ENCODE results near the gene AFAP1L2.

The AFAP1L2 gene

GRCh38 chr10:114311496-114312209 is 92.6 kb downstream of the AFAP1L2 start:
- DNase-seq (ENCODE audit: low read depth), result no peak

GRCh38 chr10:114311023-114311422 is 93.3 kb downstream of the AFAP1L2 start:
- no peak for DNase-seq (ENCODE audit: low read depth)

- DNase-seq (ENCODE audit: low read depth), result no peak
These were observed 94.0 kb downstream of the AFAP1L2 start for GRCh38 chr10:114310346-114310745.

- no peak for DNase-seq (ENCODE audit: low read depth)
These were observed 95.0 kb downstream of the AFAP1L2 start for GRCh38 chr10:114309364-114309651.

- no peak for DNase-seq (ENCODE audit: low read depth)
These were observed 95.6 kb downstream of the AFAP1L2 start for GRCh38 chr10:114308531-114309363.

- no peak for DNase-seq (ENCODE audit: low read depth)
These were observed 96.6 kb downstream of the AFAP1L2 start for GRCh38 chr10:114307731-114308130.

- DNase-seq (ENCODE audit: low read depth), result peak; percentile 34
These were observed 98.0 kb downstream of the AFAP1L2 start for GRCh38 chr10:114306116-114306973.

- no peak for DNase-seq (ENCODE audit: low read depth)
These were observed 98.8 kb downstream of the AFAP1L2 start for GRCh38 chr10:114305521-114305925.

- DNase-seq (ENCODE audit: low read depth), result no peak
These were observed 99.5 kb downstream of the AFAP1L2 start for GRCh38 chr10:114304571-114305421.

- peak; percentile 65 for DNase-seq (ENCODE audit: low read depth)
These were observed 100.2 kb downstream of the AFAP1L2 start for GRCh38 chr10:114304017-114304570.

- no peak for DNase-seq (ENCODE audit: low read depth)
These were observed 100.7 kb downstream of the AFAP1L2 start for GRCh38 chr10:114303556-114303955.

GRCh38 chr10:114301951-114302710 is 102.2 kb downstream of the AFAP1L2 start:
- no peak for DNase-seq (ENCODE audit: low read depth)

- no peak for DNase-seq (ENCODE audit: low read depth)
These were observed 103.1 kb downstream of the AFAP1L2 start for GRCh38 chr10:114301177-114301576.

- DNase-seq (ENCODE audit: low read depth), result no peak
These were observed 104.2 kb downstream of the AFAP1L2 start for GRCh38 chr10:114300036-114300645.

GRCh38 chr10:114297136-114297705 is 107.1 kb downstream of the AFAP1L2 start:
- no peak for DNase-seq (ENCODE audit: low read depth)

GRCh38 chr10:114295393-114295792 is 108.9 kb downstream of the AFAP1L2 start:
- DNase-seq (ENCODE audit: low read depth), result no peak

- no peak for DNase-seq (ENCODE audit: low read depth)
These were observed 109.8 kb downstream of the AFAP1L2 start for GRCh38 chr10:114294549-114294948.

GRCh38 chr10:114293075-114293474 is 111.2 kb downstream of the AFAP1L2 start:
- no peak for DNase-seq (ENCODE audit: low read depth)

GRCh38 chr10:114291516-114291915 is 112.8 kb downstream of the AFAP1L2 start:
- no peak for DNase-seq (ENCODE audit: low read depth)

GRCh38 chr10:114291076-114291475 is 113.2 kb downstream of the AFAP1L2 start:
- DNase-seq (ENCODE audit: low read depth), result no peak

All from fibroblast of gingiva (primary cell).